ENCODE data around the gene NGB. TPM values are rescaled to one million over a fixed set of nuclear protein-coding genes. Genes with fewer than 3 reads are reported as not detected.

The NGB gene
- total and polyA plus RNA-seq, 2 of the 8 experiments (the other 6 are each of a cell fraction or from before 2014, with no cell fraction given) = 0.30 to 0.60 TPM

- Histone ChIP-seq H3K79me2 (ENCODE audit: control insufficient read depth in 1 of 2, insufficient read depth in 2 of 2, low read length in 2 of 2) (no peaks in the 10 kb centered on the region), H3K23ac (ENCODE audit: insufficient read length) (no peak overlapping the region), H2AK5ac (ENCODE audit: low read depth, low read length) (no peak overlapping the region), H3K36me3 (ENCODE audit: control insufficient read depth in 2 of 4, insufficient read depth in 4 of 4, low read length in 3 of 4) (0 out of 8 replicates have a peak, but pooled peaks cover 0 to 5% (median 0%) of the 10 kb centered on the region in 4 experiments), H2BK15ac (ENCODE audit: low read length) (no peak overlapping the region), H3K4ac (replicated peaks; ENCODE audit: insufficient read length, low read depth, low read length) (no peak overlapping the region), H4K8ac (ENCODE audit: extremely low read depth, insufficient read depth, low read length) (no peak overlapping the region), H2BK120ac (replicated peaks; ENCODE audit: low read depth, low read length) (no peak overlapping the region), H3K14ac (ENCODE audit: insufficient read length) (no peak overlapping the region), H3K27ac (ENCODE audit: low read depth, low read length) (no peak overlapping the region), H2BK12ac (ENCODE audit: low read depth, low read length) (no peak overlapping the region), H3K56ac (replicated peaks; ENCODE audit: insufficient read length, low read depth, low read length) (no peak overlapping the region), H4K5ac (ENCODE audit: insufficient read length, low read depth, low read length) (no peak overlapping the region), H3K9me3 (ENCODE audit: insufficient read depth in 2 of 2, low read depth in 1 of 2, low read length in 1 of 2) (no peaks in the 10 kb centered on the region), H3K18ac (ENCODE audit: extremely low read depth, low read length) (no peak overlapping the region), H3K4me2 (ENCODE audit: insufficient read depth in 1 of 2, low read depth in 2 of 2, low read length in 2 of 2) (no peak overlapping the region), H3K4me1 (replicated peaks in 1 of 4; ENCODE audit: control insufficient read depth in 3 of 4, insufficient read depth in 4 of 4, low read length in 3 of 4) (peaks cover 0 to 9% (median 5%) of the 10 kb centered on the region in 4 experiments; a peak in 3 of 7 replicates), H2AFZ (ENCODE audit: low read length) (no peak overlapping the region), H4K20me1 (replicated peaks in 1 of 2; ENCODE audit: control insufficient read depth in 1 of 2, insufficient read depth in 2 of 2, low read length in 2 of 2) (peaks cover 0 to 1% of the 10 kb centered on the region in 2 experiments), H2BK20ac (ENCODE audit: low read length) (no peak overlapping the region), H2BK5ac (ENCODE audit: low read depth, low read length) (no peak overlapping the region), H4K91ac (replicated peaks; ENCODE audit: insufficient read length, low read length) (no peak overlapping the region), H3K27me3 (replicated peaks in 1 of 4; ENCODE audit: control insufficient read depth in 3 of 4, extremely low read depth in 1 of 4, insufficient read depth in 3 of 4, low read length in 3 of 4) (peaks cover 15 to 49% (median 41%) of the 10 kb centered on the region in 4 experiments), H3K9ac (replicated peaks in 1 of 4; ENCODE audit: extremely low read depth in 1 of 4, low read depth in 3 of 4, low read length in 3 of 4) (no peak overlapping the region), H3K4me3 (ENCODE audit: extremely low read depth in 1 of 4, insufficient read depth in 2 of 4, low read depth in 3 of 4, low read length in 4 of 4) (no peak overlapping the region), H3K23me2 (ENCODE audit: low read depth, low read length) (peaks cover 5% of the 10 kb centered on the region; the same call in 1 of the 2 replicates), H3K79me1 (ENCODE audit: low read depth, low read length) (no peaks in the 10 kb centered on the region)
- POLR2A ChIA-PET (ENCODE audit: partially characterized antibody) = interaction anchor here (1.0 kb wide), 1 partner anchor 113 kb away, joined by 3 read pairs; no protein-coding TSS in a partner anchor
- no peak for FAIRE-seq
- 88% methylated on average over 4 of the region's 4 CpGs; no CpG with 5 or more reads in 1 of the 2 experiments for WGBS, 2 experiments (ENCODE audit: extremely low coverage in 1 of 2, insufficient coverage in 1 of 2, insufficient read length in 1 of 2, insufficient replicate concordance in 2 of 2, low coverage in 1 of 2, low lambda C conversion rate in 2 of 2, missing lambda C conversion rate in 1 of 2)
- no peak for DNase-seq (ENCODE audit: low read depth in 1 of 2, low spot score in 2 of 2)
- CTCF ChIA-PET (ENCODE audit: partially characterized antibody) = interaction anchor here (0.7 to 1.4 kb wide), 2 partner anchors 141 to 179 kb away, joined by 3 read pairs; no protein-coding TSS in a partner anchor
- TF ChIP-seq CHD1 (IDR thresholded peaks at IDR 0.05; ENCODE audit: low read depth, low read length) (no peak), CTBP2 (IDR thresholded peaks at IDR 0.05; ENCODE audit: borderline replicate concordance, insufficient read depth, insufficient read length, low read length) (no peak), YY1 (IDR thresholded peaks at IDR 0.05; ENCODE audit: low read depth, low read length) (no peak), RNF2 (IDR thresholded peaks at IDR 0.05; ENCODE audit: borderline replicate concordance, low read depth, low read length, missing control alignments, poor library complexity, severe bottlenecking) (no peak), TEAD4 (IDR thresholded peaks at IDR 0.05; ENCODE audit: low read depth, low read length) (no peak), JUN (IDR thresholded peaks at IDR 0.05; ENCODE audit: low read depth, low read length) (no peak), MAFK (IDR thresholded peaks at IDR 0.05; ENCODE audit: low read depth, low read length) (no peak), ATF2 (IDR thresholded peaks at IDR 0.05; ENCODE audit: low read length) (no peak), TAF7 (optimal IDR thresholded peaks at IDR 0.05; ENCODE audit: borderline replicate concordance, low read depth, low read length) (no peak), SRF (IDR thresholded peaks at IDR 0.05; ENCODE audit: low read depth, low read length) (no peak)
Observed at GRCh38 chr14:77272261-77272660, 1.3 kb upstream of the NGB start.

Data from H1 (cell line).